Measurements from ENCODE around the gene USP32.

The USP32 gene

DNA sequence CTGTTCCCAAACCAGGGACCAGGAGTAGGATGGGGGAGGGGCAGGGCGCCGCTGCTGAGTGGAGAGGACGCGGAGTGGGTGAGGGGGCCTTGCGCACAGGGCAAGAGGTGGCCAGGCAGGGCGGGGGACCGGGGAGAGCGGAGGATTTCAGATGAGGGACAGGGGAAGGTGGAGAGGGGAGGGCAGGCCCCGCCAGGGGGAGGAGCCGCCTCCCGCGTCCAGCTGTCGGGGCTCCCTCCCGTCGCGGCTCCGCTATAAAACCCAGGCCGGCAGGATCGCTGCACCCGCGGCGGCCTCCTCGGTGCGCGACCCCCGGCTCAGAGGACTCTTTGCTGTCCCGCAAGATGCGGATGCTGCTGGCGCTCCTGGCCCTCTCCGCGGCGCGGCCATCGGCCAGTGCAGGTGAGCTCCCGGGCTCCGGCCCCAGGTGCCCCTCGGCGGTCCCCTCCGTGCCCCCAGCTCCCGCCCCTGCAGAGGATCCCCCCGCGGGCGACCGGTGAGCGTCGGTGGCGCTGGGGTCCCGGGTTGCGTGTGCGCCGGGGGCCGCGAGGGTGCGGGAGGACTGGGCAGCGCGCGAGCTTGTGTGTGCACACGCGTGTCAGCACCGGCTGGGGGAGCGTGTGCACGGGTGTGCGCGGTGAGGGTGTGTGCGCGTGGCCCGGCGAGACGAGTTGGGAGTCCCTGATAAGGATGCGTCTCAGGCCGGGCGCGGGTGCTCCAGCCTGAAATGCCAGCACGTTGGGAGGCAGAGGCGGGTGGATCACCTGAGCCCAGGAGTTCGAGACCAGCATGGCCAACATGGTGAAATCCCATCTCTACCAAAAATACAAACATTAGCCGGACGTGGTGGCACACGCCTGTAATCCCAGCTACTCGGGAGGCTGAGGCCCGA lies 242.0 kb downstream of the USP32 start, which contains the start of gene CA4:
TSS of gene CA4 (plus strand) at position 283 of the 892 bp plus-strand sequence. CDS start at position 345, 62 bp downstream.
- DNase-seq, result no peak

DNA sequence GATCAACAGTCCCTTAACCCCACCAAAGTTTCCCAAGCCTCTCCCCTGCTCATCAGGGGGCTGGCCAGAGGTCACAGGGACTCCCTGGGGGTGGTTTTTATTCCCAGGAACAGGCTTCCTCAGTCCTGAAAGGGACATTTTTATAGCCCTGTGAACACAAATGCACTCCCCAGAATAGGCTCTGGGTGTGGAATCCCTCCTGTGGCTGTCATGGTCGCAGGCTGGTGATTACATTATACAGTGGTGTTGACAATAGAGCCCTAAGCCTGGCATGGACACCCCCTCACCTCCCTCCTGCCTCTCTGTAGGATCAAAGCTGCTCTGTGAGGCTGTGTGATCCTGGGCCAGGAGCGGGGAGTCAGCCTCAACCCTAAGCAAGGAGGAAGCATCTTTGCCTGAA lies 243.6 kb downstream of the USP32 start:
- no peak for DNase-seq

DNA sequence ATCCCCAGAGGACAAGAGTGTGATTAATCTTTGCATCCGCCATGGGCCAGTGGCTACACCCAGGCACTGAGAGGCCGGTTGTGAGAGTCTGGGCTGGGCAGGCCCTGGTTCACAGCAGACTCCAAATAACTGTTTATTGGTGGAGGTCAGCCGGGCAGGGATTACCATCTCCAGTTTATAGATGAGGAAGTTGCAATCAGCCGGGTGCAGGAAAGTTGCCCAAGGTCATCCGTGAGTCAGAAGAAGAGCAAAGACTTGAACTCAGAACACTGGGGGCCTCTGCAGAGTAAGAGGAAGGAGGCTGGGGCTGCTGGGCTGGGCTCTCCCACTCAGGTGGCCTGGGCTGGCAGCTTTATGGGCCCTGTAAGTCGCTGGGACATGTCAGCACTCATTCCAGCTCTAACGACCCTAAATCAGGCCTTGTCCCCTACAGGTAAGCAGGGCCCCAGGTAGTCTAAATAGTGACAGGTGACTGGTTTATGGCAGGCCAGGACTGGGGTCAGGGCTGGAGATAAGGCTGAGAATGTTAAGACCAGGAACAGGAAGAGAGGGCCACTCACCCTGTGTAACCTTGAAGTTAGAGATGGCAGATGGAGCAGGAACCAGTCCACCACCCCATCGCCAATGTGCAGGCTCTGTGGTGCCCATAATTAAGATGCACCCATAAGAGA lies 244.2 kb downstream of the USP32 start:
- no peak for DNase-seq

DNA sequence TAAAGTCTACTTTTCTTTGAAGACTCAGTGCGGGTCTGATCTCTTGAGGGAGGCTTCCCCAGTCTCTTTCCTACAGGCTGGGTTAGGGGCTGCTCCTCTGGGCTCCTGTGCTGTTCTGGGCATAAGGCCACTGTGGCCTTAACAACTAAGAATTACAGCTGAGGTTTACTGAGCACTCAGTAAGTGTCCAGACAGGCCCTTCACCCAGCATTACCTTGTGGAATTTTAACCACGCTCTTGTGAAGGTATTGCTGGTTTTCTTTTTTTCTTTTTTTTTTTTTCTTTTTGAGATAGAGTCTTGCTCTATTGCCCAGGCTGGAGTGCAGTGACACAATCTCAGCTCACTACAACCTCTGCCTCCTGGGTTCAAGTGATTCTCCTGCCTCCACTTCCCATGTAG lies 245.7 kb downstream of the USP32 start:
- no peak for DNase-seq

DNA sequence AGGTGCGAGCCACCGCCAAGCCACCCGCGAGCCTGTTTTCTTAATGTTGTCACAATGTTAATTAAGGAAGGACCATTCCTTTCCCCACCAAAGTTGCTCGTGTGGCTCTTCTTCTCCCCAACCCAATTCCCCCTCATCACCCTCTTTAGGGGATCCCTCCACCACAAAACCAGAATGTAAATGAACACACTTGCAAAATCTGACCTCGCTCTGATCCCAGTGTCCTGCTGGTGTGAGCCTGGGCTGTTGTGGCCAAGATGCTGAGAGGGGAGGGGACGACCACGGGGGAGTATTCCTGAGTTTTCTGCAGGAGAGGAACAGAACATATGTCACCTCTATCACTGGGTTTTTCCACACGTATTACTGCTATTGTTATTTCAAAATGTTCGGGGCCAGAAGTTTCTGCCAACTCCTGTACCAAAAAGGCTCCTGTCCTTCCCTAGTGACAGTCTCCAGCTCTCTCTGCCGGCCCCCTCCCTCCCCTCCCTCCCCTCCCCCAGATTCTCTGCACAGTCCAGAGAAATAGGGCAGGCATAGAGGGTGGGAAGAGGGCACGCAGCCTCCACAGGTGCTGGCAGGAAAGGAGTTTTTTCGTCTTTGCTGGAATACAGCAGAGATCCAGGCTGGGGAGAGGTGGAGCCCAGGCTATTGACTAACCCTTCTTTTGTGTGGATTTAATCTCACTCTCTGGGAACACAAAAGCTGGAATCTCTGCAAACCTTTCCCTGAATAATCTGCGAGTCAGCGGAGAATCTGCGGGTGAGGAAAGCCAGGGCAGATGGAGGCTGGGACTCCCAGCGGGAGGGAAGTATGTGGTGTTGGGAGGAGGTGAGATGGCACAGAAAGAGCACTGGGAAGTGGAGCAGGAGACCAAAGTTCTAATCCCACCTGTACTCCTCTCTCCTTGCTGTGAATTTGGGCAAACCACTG lies 246.7 kb downstream of the USP32 start:
- DNase-seq, result no peak

DNA sequence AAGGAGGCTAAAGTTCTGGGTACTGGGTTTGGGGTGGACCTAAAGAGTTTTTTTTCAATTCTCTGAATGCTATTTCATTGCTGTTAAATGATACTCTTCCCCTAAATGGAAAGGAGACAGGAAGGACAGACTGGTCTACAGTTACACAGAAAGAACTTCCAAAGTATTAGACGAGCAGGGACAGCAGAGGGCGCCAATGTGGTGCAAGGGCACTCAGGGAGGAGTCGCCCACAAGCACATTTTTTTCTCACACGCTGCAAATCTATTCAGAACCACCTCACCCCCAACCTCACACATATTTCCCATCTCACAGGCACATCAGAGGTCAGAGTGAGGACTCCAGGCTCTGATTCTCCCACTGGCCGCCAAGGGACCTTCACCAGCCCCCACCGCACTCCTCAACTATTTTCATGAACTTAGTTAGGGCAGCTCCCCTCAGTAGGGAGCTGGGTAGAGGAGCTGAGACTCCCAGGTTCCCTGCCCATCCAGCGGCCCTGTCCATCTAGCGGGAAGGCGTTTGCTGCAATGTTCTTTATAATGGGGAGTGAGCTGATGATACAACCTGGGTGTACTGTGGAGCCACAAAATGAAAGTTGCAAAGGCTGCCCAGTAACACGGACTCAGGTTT lies 248.9 kb downstream of the USP32 start:
- peak; percentile 79 for DNase-seq

DNA sequence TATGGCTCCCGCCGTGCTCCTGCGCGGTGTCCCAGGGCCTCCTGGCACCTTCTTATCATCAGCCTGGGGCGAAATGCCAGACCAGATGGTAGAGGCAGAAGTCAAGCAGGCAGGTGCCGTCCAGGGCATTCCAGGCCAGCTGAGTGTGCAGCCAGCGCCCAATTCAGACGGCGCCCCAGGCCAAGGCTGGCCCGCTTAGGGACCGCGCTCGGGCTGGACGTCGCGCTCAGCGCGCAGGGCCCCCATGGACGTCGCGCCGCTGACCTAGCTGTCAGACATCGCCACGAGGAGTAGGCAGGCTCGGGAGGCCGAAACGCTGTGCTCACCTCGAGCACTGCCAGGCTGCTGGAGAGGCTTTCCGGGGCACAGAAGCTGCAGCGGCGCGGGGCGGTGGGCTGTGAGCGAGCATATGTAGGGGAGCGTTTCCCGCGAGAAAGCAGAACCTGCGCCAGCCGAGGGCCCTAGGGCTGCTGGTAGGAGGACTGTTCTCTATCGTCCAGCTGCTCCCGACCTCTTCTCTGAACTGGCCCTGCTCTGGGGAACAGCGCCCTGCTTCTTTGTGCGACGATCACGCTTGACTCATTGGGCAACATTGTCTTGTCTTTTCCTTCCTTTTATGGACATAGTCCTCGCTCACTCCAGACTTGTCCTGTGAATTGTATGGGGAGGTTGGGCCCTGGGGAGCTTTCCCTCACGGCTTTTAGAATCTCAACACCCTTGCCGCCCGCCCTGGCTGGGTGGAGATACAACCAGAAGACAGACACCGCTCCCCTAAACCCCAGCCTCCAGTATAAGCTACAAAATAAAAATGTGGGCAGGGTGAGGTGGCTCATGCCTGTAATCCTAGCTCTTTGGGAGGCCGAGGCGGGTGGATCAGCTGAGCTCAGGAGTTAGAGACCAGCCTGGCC lies 250.6 kb downstream of the USP32 start:
- DNase-seq, result no peak

DNA sequence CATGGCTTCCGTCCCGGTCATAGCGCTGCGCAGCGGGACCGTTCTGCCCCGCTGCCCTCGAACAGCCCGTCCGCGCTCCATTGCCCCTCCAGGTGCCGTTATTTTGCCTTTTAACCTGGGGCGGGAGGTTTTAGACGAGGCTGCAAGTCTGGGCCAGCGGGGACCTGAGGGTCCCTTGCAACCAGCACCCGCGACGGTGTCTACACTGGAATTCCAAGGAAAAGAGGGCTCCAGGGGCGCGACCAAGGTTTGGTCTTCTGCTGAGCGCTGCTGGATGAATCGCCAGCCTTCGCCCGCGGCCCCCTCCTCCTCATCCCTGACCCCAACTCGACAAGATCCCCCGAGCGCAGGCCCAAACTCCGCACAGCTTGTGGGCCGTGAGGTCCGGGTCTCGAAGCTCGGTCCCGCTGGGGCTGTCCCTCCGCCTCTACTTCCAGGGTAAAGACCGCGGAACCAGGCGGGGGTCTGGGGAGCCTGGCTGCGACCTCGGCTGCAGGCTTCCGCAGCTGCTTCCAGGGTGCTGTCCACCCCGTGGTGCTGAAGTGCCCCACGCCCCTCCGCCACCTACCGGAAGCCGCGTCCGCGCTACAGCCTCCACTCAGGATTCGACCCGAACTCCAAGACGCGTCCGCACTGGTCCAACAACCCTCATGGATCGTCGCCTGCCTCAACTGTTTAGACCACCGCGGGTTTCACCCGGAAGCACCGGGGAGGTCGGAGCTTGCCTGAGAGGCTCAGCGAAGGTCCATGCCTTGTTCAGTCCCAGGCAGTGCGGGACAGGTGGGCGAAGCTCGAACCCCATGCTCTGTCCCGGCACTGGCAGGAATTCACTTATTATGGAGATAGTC lies 252.3 kb downstream of the USP32 start:
- DNase-seq, result peak; percentile 19

DNA sequence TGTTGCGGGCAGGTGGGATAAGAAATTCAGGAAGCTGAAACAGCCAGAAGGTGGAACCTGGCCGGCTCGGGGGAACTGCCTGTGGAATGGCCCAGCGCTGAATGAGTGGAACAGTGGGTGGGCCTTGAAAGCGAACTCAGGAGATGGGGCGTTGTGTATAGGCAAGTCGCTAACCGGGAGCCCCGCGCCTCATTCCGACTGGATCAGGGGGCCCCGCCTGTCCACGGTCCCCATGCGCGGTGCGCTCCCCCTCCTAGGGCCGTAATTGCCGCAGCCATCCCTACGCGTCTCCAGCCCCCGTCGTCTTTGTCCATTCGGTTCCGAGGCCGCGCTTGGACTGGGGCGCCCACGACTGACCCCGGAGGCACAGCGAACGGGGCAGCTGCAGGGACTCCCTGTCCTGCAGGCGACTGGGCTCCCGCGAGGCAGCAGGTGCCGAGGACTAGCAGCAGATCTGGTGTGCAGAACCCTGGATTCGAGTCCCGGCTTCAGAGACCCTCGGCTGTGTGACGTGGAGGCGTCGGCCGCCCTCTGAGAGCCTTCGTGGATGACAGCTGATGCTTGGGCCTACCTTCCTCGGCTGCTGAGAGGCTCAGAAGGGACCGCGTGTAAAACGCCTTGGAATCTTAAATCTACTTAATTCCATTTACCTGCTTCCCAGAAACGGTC lies 253.0 kb downstream of the USP32 start:
- no peak for DNase-seq

DNA sequence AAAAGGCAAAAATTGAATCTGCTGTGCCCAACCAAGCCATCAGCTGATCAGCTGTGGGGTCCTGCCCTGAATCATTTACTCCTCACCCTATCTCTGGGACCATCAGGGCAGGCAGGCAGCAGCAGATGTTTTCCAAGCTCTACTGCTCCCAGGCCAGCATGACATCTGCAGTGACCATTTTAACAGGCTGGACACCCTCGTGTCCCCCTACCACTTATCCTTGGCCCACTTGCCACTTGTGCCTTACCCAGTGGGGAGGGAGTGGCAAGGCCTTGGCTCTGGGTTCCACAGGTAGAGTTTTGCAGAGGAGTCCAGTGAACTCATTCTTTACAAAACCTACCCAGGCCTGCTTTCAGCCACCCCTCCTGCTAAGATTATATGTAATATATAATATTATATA lies 254.2 kb downstream of the USP32 start:
- DNase-seq, result no peak

DNA sequence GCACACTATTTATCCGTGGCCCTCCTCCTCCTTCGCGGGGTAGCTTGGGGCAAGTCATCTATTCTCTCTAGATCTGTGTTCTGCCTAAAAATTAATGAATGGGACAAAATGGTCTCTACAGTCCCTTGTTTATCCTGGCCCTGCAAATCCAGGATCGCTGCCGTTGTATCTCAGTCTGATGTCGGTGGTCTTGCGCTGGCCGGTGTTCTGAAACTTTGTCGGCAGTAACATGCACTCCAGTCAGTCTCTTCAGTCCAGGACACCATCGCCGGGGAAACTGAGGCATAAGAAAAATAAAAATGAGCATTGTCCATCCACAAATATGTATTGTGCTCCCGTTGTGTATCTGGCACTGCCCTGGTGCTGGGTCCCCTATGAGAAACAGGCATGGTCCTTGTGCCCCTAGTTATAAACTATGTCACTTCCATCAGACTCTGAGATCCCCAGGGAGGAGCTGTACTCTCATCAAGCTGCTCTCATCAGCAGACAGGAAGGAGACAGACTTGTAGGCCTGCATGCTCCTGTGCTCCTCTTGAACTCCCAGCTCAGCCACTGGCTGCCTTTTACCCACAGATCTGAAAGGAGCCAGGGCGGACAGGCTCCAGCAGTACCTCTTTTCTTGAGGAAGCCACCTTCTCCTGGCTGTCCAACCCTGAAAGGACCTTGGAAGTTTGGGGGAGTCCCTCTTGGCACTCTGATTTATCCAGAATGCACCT lies 255.8 kb downstream of the USP32 start:
- DNase-seq, result no peak

DNA sequence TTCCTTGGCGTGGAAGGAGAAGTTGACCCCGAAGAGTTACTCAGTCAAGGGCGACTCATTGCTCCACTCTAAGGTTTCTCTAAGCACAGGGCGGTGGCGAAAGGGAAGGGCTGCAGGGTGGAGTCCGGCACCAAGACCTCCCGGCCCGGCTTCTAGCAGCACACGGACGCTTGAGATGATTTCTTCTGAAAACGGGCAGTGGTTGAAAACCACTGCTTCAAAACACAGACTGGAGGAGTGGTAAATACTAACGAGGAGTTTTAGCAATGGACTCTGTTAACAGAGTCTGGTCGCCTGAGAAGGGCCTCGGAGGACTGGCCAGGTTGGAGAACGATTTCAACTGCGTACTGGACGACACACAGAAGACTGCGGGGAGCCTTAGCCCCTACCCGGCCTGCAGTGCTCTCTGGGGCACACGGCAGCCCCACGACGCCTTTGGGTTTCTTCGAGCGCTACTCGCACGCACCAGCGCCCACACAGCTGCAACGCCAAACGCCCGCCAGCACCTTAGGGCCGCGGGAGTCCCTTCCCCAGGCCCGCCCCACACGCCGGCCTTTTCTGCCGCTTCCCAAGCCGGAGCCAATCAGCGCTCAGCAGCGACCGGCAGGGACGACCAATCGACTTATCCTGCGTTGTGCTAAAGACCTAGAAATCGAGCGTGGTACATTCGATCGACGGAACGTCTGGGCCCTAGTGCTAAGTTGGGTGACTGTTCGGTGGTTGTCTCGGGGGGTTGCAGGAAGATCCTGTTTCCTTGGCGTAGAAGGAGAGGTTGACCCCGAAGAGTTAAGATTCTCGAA lies 256.6 kb downstream of the USP32 start:
- peak; percentile 86 for DNase-seq

DNA sequence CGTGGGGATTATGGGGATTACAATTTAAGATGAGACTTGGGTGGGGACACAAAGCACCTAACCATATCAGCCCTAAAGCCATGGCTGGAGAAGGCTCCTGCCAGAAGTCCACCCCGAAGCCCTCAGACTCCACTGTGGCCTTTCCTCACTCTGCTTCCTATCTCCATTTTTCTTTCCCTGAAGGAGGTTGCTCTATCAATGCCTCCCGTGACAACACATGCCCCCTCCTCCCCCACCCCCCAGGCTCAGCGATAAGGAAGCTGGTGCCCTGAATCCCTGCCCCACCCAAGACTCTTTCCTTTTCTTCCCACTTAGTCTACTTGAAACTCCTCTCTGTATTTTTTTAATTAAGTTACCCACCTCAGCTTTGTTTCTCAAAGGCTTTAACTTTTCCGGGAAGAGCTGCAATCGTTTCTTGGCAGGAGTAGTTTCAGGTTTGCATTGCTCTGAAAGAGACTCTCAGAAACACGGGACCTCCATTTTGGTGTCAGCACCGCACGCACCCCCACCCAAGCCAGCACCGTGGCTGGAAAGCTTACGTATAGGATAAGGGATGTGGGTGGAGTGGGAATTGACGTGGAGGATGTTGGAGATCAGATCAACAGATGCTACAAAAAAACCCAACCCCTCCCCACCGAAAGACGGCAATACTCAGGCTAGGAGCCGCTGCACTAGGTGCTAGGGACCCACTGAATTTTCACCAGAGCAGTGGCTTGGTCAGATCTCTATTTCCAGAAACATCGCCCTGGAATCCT lies 257.4 kb downstream of the USP32 start:
- DNase-seq, result peak; percentile 18

DNA sequence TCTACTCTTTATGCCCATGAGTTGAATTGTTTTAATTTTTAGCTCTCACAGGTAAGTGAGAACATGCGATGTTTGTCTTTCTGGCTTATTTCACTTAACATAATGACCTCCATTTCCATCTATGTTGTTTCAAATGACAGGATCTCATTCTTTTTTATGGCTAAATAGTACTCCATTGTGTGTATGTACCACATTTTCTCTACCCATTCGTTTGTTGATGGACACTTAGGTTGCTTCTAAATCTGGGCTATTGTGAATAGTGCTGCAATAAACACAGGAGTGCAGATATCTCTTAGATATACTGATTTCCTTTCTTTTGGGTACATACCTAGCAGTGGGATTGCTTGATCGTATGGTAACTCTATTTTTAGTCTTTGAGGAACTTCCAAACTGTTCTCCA lies 261.5 kb downstream of the USP32 start:
- DNase-seq, result no peak

DNA sequence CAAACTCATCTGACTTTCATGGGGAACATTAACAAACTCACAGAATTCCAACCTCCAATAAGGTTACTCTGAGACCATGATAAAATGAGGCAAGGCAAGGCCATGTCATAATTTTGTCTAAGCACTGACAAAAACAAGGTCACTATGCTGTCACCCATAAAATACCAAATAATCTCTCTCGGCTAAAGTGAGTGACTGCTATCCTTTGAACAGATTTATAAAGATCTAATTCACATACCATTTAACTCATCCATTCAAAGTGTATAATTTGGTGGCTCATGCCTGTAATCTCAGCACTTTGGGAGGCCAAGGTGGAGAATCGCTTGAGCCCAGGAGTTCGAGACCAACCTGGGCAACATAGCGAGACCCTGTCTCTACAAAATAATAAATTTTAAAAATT lies 262.8 kb downstream of the USP32 start:
- no peak for DNase-seq
